IMR-90 (cell line): ENCODE results near the gene TDRD3. TPM values are rescaled to one million over a fixed set of nuclear protein-coding genes. Genes with fewer than 3 reads are reported as not detected.

Source experiments
- ATAC-seq: fragments of 200-7000 bp; cut with Tn5 transposase; 2 replicates; pipeline ENCODE4 v1.9.1; 2020; ENCODE audit warnings: low read depth, mild to moderate bottlenecking, moderate library complexity
- BruUV-seq: library from RNA; stranded (reverse); fragments of 400-500 nt; replicated peaks from 2 replicates; lab custom pipeline; 2021; lab: Mats Ljungman, UMichigan
- CTCF ChIA-PET: fragments of 300-600 bp; formaldehyde crosslinking; extraction: SDS; loops from one replicate; lab custom pipeline; 2021; ENCODE audit warnings: antibody characterized with exemption; lab: Yijun Ruan, JAX
- POLR2A ChIA-PET: fragments of 300-600 bp; sonication (Branson Sonifier 250); formaldehyde crosslinking; loops from one replicate; lab custom pipeline; 2022; ENCODE audit warnings: antibody characterized with exemption; ENCODE audit not compliant: unreplicated experiment; lab: Charles Lee
- DNase-seq: peaks from one replicate; pipeline ENCODE4 v3.0.0; 2013
- H2AFZ ChIP-seq: replicated peaks from 2 replicates; pipeline ENCODE3; 2013; ENCODE audit warnings: low read length, mild to moderate bottlenecking; ENCODE audit not compliant: poor library complexity
- H2AK5ac ChIP-seq: 2 replicates; pipeline ENCODE4 v1.6.1; 2013; ENCODE audit warnings: low read depth, low read length, inconsistent platforms
- H2AK9ac ChIP-seq: replicated peaks from 2 replicates; pipeline ENCODE3; 2013; ENCODE audit warnings: mild to moderate bottlenecking, low read depth, low read length, moderate library complexity; ENCODE audit not compliant: poor library complexity
- H2BK120ac ChIP-seq: 2 replicates; pipeline ENCODE4 v1.6.1; 2013; ENCODE audit warnings: low read depth, low read length, inconsistent platforms
- H2BK15ac ChIP-seq: 3 replicates; pipeline ENCODE4 v1.6.1; 2013; ENCODE audit warnings: low read depth, low read length, inconsistent platforms
- H2BK20ac ChIP-seq: 2 replicates; pipeline ENCODE4 v1.6.1; 2013; ENCODE audit warnings: low read depth, mild to moderate bottlenecking, inconsistent platforms, low read length, moderate library complexity
- H2BK5ac ChIP-seq: 2 replicates; pipeline ENCODE4 v1.6.1; 2013; ENCODE audit warnings: mild to moderate bottlenecking, low read depth, low read length, inconsistent platforms; ENCODE audit not compliant: poor library complexity, severe bottlenecking
- H3K14ac ChIP-seq: replicated peaks from 2 replicates; pipeline ENCODE4 v1.6.1; 2013; ENCODE audit warnings: low read depth, low read length, inconsistent platforms
- H3K18ac ChIP-seq: 2 replicates; pipeline ENCODE4 v1.6.1; 2013; ENCODE audit warnings: low read depth, low read length, control low read depth
- H3K23ac ChIP-seq: 2 replicates; pipeline ENCODE4 v1.6.1; 2013; ENCODE audit warnings: low read depth, low read length, inconsistent platforms
- H3K27ac ChIP-seq: 2 replicates; pipeline ENCODE4 v1.5.1; 2013; ENCODE audit warnings: mild to moderate bottlenecking, control low read depth, low read length; ENCODE audit not compliant: insufficient read depth
- H3K27me3 ChIP-seq: 2 replicates; pipeline ENCODE4 v1.6.1; 2013; ENCODE audit warnings: low read length; ENCODE audit not compliant: control insufficient read depth, insufficient read depth
- H3K36me3 ChIP-seq: 2 replicates; pipeline ENCODE4 v1.6.1; 2013; ENCODE audit warnings: low read length, mixed read lengths; ENCODE audit not compliant: control insufficient read depth, insufficient read depth
- H3K4ac ChIP-seq: 2 replicates; pipeline ENCODE4 v1.6.1; 2013; ENCODE audit warnings: low read depth, low read length, inconsistent platforms
- H3K4me1 ChIP-seq: 2 replicates; pipeline ENCODE4 v1.6.1; 2013; ENCODE audit warnings: low read length, mixed read lengths; ENCODE audit not compliant: control insufficient read depth, insufficient read depth
- H3K4me2 ChIP-seq: 2 replicates; pipeline ENCODE4 v1.6.1; 2013; ENCODE audit warnings: low read depth, mild to moderate bottlenecking, control low read depth, low read length, moderate library complexity
- H3K4me3 ChIP-seq: 2 replicates; pipeline ENCODE4 v1.5.1; 2013; ENCODE audit warnings: low read depth, mild to moderate bottlenecking, control low read depth, low read length, moderate library complexity; ENCODE audit not compliant: insufficient read depth
- H3K56ac ChIP-seq: 2 replicates; pipeline ENCODE4 v1.6.1; 2013; ENCODE audit warnings: low read length, inconsistent platforms; ENCODE audit not compliant: insufficient read depth; ENCODE audit errors: extremely low read depth
- H3K79me1 ChIP-seq, 2 experiments: 2 replicates each; pipeline ENCODE4 v1.6.1; 2013; ENCODE audit warnings: low read length in 2 of 2, inconsistent platforms in 1 of 2, low read depth in 1 of 2
- H3K9ac ChIP-seq: 2 replicates; pipeline ENCODE4 v1.6.1; 2013; ENCODE audit warnings: low read depth, low read length, control low read depth
- H3K9me1 ChIP-seq: 2 replicates; pipeline ENCODE4 v1.6.1; 2013; ENCODE audit warnings: low read length, inconsistent platforms; ENCODE audit not compliant: insufficient read depth
- H3K9me3 ChIP-seq: 2 replicates; pipeline ENCODE4 v1.6.1; 2013; ENCODE audit warnings: low read length; ENCODE audit not compliant: control insufficient read depth, insufficient read depth
- H4K20me1 ChIP-seq: 2 replicates; pipeline ENCODE4 v1.6.1; 2013; ENCODE audit warnings: low read length, inconsistent platforms; ENCODE audit not compliant: insufficient read depth
- H4K5ac ChIP-seq: 2 replicates; pipeline ENCODE4 v1.6.1; 2013; ENCODE audit warnings: mild to moderate bottlenecking, low read depth, low read length, control low read depth
- H4K8ac ChIP-seq, 2 experiments: 2 replicates each; pipeline ENCODE4 v1.6.1; 2013; ENCODE audit warnings: low read depth in 2 of 2, low read length in 2 of 2, control low read depth in 1 of 2, inconsistent platforms in 1 of 2
- H4K91ac ChIP-seq: 2 replicates; pipeline ENCODE4 v1.6.1; 2013; ENCODE audit warnings: low read depth, low read length, inconsistent platforms; ENCODE audit not compliant: insufficient read depth
- BHLHE40 ChIP-seq: fragments of 150-350 bp; IDR thresholded peaks from 2 replicates; pipeline ENCODE4 v1.6.1; 2016; ENCODE audit warnings: mild to moderate bottlenecking, low read depth, low read length
- CEBPB ChIP-seq: IDR thresholded peaks from 2 replicates; pipeline ENCODE4 v1.6.1; 2012; ENCODE audit warnings: low read depth, low read length, improper control_type of control experiment
- CHD1 ChIP-seq: IDR thresholded peaks from 2 replicates; pipeline ENCODE4 v1.6.1; 2012; ENCODE audit warnings: low read depth, low read length, improper control_type of control experiment
- ELK1 ChIP-seq: fragments of 150-350 bp; IDR thresholded peaks from 2 replicates; pipeline ENCODE4 v1.6.1; 2016; ENCODE audit warnings: low read depth, mild to moderate bottlenecking, low read length, moderate library complexity, borderline replicate concordance
- MAFK ChIP-seq: IDR thresholded peaks from 2 replicates; pipeline ENCODE4 v1.6.1; 2012; ENCODE audit warnings: low read depth, low read length, improper control_type of control experiment
- MAZ ChIP-seq: IDR thresholded peaks from 2 replicates; pipeline ENCODE4 v1.6.1; 2012; ENCODE audit warnings: low read depth, mild to moderate bottlenecking, low read length, improper control_type of control experiment, moderate library complexity, borderline replicate concordance
- MXI1 ChIP-seq: IDR thresholded peaks from 2 replicates; pipeline ENCODE4 v1.6.1; 2012; ENCODE audit warnings: low read depth, mild to moderate bottlenecking, low read length, moderate library complexity, borderline replicate concordance
- NFE2L2 ChIP-seq: fragments of 150-350 bp; IDR thresholded peaks from 2 replicates; pipeline ENCODE4 v1.6.1; 2016; ENCODE audit warnings: low read depth, mild to moderate bottlenecking, low read length
- POLR2A ChIP-seq: IDR thresholded peaks from 2 replicates; pipeline ENCODE4 v1.6.1; 2012; ENCODE audit warnings: mild to moderate bottlenecking, low read depth, low read length
- RAD21 ChIP-seq: IDR thresholded peaks from 2 replicates; pipeline ENCODE4 v1.6.1; 2012; ENCODE audit warnings: low read length, improper control_type of control experiment
- RCOR1 ChIP-seq: IDR thresholded peaks from 2 replicates; pipeline ENCODE4 v1.6.1; 2012; ENCODE audit warnings: mild to moderate bottlenecking, low read length, improper control_type of control experiment; ENCODE audit not compliant: insufficient replicate concordance
- RFX5 ChIP-seq: IDR thresholded peaks from 2 replicates; pipeline ENCODE4 v1.8.0; 2012; ENCODE audit warnings: low read depth, mild to moderate bottlenecking, low read length, moderate library complexity
- SMC3 ChIP-seq: fragments of 150-350 bp; IDR thresholded peaks from 2 replicates; pipeline ENCODE4 v1.6.1; 2016; ENCODE audit warnings: low read depth, mild to moderate bottlenecking, antibody characterized with exemption, low read length, moderate library complexity
- WGBS, 2 experiments: methylation state at CpG; one replicate each; pipeline versions ENCODE4 v1.1.5 to v1.1.7; 2013; ENCODE audit warnings: missing lambda C conversion rate in 2 of 2; ENCODE audit not compliant: insufficient read length in 1 of 2; ENCODE audit errors: extremely low coverage in 2 of 2; 5-methylcytosine and 5-hydroxymethylcytosine counted together
- dilution Hi-C: fragments of 300-500 bp; cut with HindIII; formaldehyde crosslinking; loops from one replicate; pipeline ENCODE4 v1.14.3; 2018; ENCODE audit warnings: low sequenced_read_pairs; ENCODE audit not compliant: unreplicated experiment
- in situ Hi-C: fragments of 300-500 bp; cut with MboI; formaldehyde crosslinking; loops from 3 replicates; pipeline ENCODE4 v1.14.3; 2019; ENCODE audit warnings: low sequenced_read_pairs, inconsistent platforms, mixed read lengths
- intact Hi-C: fragments of 100-400 bp; cut with micrococcal nuclease; formaldehyde crosslinking; loops from 2 replicates; pipeline ENCODE4 v1.10.0; 2022
- polyA plus RNA-seq, 3 experiments: library from polyadenylated mRNA; depleted of rRNA; stranded (reverse); fragments of >200 nt; gene quantifications; 2 replicates each; pipeline ENCODE4 v1.2.3, GENCODE V29; 2012; ENCODE audit warnings: low replicate concordance in 1 of 3
- total RNA-seq: library from RNA; depleted of rRNA; stranded (reverse); fragments of >200 nt; gene quantifications from 2 replicates; pipeline ENCODE4 v1.2.3, GENCODE V29; 2012
- TF ChIP-seq, protein P1 (sequence below): fragments of 150-350 bp; IDR thresholded peaks from 2 replicates; pipeline ENCODE4 v1.6.1; 2017; ENCODE audit warnings: mild to moderate bottlenecking, antibody characterized with exemption, low read length, low read depth
- TF ChIP-seq, protein P2 (sequence below): conservative IDR thresholded peaks from 2 replicates; pipeline ENCODE4 v1.5.1; 2012; ENCODE audit warnings: mild to moderate bottlenecking, low read depth, low read length, improper control_type of control experiment

Gene TDRD3
- total and polyA plus RNA-seq, 2 of the 4 experiments (the other 2 are of a cell fraction), result 3.9 to 12.0 TPM

- ATAC-seq (no peak), DNase-seq (no peak)
- Histone ChIP-seq H4K91ac (no peak overlapping the region), H3K4me3 (no peak overlapping the region), H3K9me1 (no peaks in the 10 kb centered on the region), H2BK15ac (no peak overlapping the region), H2BK5ac (no peak overlapping the region), H3K4me2 (no peak overlapping the region), H3K14ac (no peak overlapping the region), H2AK9ac (no peak overlapping the region), H3K27me3 (no peaks in the 10 kb centered on the region), H2AFZ (no peak overlapping the region), H3K18ac (no peak overlapping the region), H3K56ac (no peak overlapping the region), H4K8ac (no peak overlapping the region), H3K4me1 (no peaks in the 10 kb centered on the region), H3K4ac (no peak overlapping the region), H2AK5ac (no peak overlapping the region), H2BK20ac (no peak overlapping the region), H4K20me1 (no peaks in the 10 kb centered on the region), H4K5ac (no peak overlapping the region), H3K9me3 (no peaks in the 10 kb centered on the region), H3K79me1 (no peaks in the 10 kb centered on the region), H3K27ac (no peak overlapping the region), H3K23ac (no peak overlapping the region), H3K36me3 (0 out of 2 replicates have a peak, but pooled peaks cover 1% of the 10 kb centered on the region), H3K9ac (no peak overlapping the region), H2BK120ac (no peak overlapping the region)
- POLR2A ChIA-PET, result no interaction called here
- CTCF ChIA-PET, result no interaction called here
- TF ChIP-seq, protein P1, sequence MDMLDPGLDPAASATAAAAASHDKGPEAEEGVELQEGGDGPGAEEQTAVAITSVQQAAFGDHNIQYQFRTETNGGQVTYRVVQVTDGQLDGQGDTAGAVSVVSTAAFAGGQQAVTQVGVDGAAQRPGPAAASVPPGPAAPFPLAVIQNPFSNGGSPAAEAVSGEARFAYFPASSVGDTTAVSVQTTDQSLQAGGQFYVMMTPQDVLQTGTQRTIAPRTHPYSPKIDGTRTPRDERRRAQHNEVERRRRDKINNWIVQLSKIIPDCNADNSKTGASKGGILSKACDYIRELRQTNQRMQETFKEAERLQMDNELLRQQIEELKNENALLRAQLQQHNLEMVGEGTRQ, result no peak
- TF ChIP-seq BHLHE40 (no peak), SMC3 (no peak), NFE2L2 (no peak), CEBPB (no peak), MXI1 (no peak), RFX5 (no peak), CHD1 (no peak), RCOR1 (no peak), POLR2A (no peak), MAZ (no peak), ELK1 (no peak), MAFK (no peak), RAD21 (no peak)
- TF ChIP-seq, protein P2, sequence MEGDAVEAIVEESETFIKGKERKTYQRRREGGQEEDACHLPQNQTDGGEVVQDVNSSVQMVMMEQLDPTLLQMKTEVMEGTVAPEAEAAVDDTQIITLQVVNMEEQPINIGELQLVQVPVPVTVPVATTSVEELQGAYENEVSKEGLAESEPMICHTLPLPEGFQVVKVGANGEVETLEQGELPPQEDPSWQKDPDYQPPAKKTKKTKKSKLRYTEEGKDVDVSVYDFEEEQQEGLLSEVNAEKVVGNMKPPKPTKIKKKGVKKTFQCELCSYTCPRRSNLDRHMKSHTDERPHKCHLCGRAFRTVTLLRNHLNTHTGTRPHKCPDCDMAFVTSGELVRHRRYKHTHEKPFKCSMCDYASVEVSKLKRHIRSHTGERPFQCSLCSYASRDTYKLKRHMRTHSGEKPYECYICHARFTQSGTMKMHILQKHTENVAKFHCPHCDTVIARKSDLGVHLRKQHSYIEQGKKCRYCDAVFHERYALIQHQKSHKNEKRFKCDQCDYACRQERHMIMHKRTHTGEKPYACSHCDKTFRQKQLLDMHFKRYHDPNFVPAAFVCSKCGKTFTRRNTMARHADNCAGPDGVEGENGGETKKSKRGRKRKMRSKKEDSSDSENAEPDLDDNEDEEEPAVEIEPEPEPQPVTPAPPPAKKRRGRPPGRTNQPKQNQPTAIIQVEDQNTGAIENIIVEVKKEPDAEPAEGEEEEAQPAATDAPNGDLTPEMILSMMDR, result no peak
- no CpG with 5 or more reads among the region's 1 CpG for WGBS, 2 experiments
- BruUV-seq, result no TSS peak
- in situ Hi-C loops, result no loop called here
- intact Hi-C loops, result no loop called here
- dilution Hi-C loops, result no loop called here
Observed at GRCh38 chr13:60514891-60515290, 117.9 kb downstream of the TDRD3 start.
